SK-N-MC (cell line): ENCODE measurements around the gene SLC39A13.

ENCODE experiments used
- EZH2 ChIP-seq: fragments of 200-600 bp; sonication (generic); IDR thresholded peaks from one replicate; pipeline ENCODE4 v1.6.1; 2017; ENCODE audit warnings: antibody characterized with exemption
- FOXP2 ChIP-seq: optimal IDR thresholded peaks from 2 replicates; pipeline ENCODE3; 2011; ENCODE audit warnings: mild to moderate bottlenecking, moderate library complexity; ENCODE audit not compliant: insufficient read depth; ENCODE audit errors: extremely low read length, control extremely low read depth
- POLR2AphosphoS5 ChIP-seq: IDR thresholded peaks from 2 replicates; pipeline ENCODE4 v1.6.1; 2012; ENCODE audit warnings: mild to moderate bottlenecking, low read depth, low read length, borderline replicate concordance

DNA sequence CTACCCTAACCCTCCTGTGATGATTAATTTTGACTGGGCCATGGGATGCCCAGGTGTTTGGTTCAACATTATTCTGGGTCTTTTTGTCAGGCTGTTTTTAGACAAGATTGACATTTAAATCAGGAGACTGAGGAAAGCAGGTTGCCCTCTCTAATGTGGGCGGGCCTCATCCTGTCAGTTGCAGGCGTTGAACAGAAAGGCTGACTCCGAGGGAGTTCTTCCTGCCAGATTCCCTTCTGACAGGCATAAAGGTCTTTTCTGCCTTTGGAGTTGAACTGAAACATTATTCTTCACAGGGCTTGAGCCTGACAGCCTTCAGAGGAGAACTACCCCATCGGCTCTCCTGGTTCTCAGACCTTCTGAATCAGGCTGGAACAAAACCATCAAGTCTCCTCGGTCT lies 22.1 kb downstream of the SLC39A13 start:
- TF ChIP-seq EZH2 (no peak), POLR2AphosphoS5 (no peak), FOXP2 (no peak)
